SU-DHL-6 (cell line): ENCODE results near the gene RPS15.

Experiments
- H2AFZ ChIP-seq: fragments of 200-600 bp; sonication (generic); 2 replicates; pipeline ENCODE4 v1.6.1; 2014; ENCODE audit warnings: low read depth, mild to moderate bottlenecking, moderate library complexity, mixed read lengths, antibody characterized with exemption, low read length; ENCODE audit not compliant: severe bottlenecking
- H3F3A ChIP-seq: fragments of 200-600 bp; shearing (Covaris generic); 2 replicates; pipeline ENCODE4 v1.6.0; 2016; ENCODE audit warnings: antibody characterized with exemption, mild to moderate bottlenecking; ENCODE audit not compliant: insufficient read depth
- H3K27ac ChIP-seq: fragments of 200-600 bp; sonication (generic); 2 replicates; pipeline ENCODE4 v1.5.1; 2016; ENCODE audit warnings: low read depth, mild to moderate bottlenecking, low read length, moderate library complexity, mixed read lengths
- H3K27me3 ChIP-seq: fragments of 200-600 bp; sonication (generic), shearing (Covaris generic); 2 replicates; pipeline ENCODE4 v1.6.0; 2014; ENCODE audit warnings: mild to moderate bottlenecking, low read length
- H3K36me3 ChIP-seq: fragments of 200-600 bp; sonication (generic); 2 replicates; pipeline ENCODE4 v1.6.1; 2014; ENCODE audit warnings: mild to moderate bottlenecking, low read length, mixed read lengths
- H3K4me2 ChIP-seq: fragments of 300-600, 200-600 bp; shearing (Covaris generic), sonication (generic); 2 replicates; pipeline ENCODE4 v1.6.0; 2014; ENCODE audit warnings: low read length, low read depth, mild to moderate bottlenecking; ENCODE audit not compliant: poor library complexity, severe bottlenecking
- H3K4me3 ChIP-seq: fragments of 200-600 bp; sonication (generic); 2 replicates; pipeline ENCODE4 v1.5.1; 2014; ENCODE audit warnings: antibody characterized with exemption, low read length, mild to moderate bottlenecking, mixed read lengths; ENCODE audit not compliant: insufficient read depth, poor library complexity, severe bottlenecking
- H3K79me2 ChIP-seq: fragments of 200-600 bp; sonication (generic); 2 replicates; pipeline ENCODE4 v1.6.1; 2014; ENCODE audit warnings: mild to moderate bottlenecking, low read length, moderate library complexity; ENCODE audit not compliant: insufficient read depth
- H3K9ac ChIP-seq: fragments of 200-600 bp; sonication (generic); 2 replicates; pipeline ENCODE4 v1.7.0; 2014; ENCODE audit warnings: mild to moderate bottlenecking, low read length
- H3K9me2 ChIP-seq: fragments of 200-600 bp; sonication (generic); replicated peaks from 2 replicates; pipeline ENCODE4 v1.6.1; 2014; ENCODE audit warnings: low read length; ENCODE audit not compliant: insufficient read depth
- H3K9me3 ChIP-seq: fragments of 200-600 bp; sonication (generic); 2 replicates; pipeline ENCODE4 v1.6.1; 2014; ENCODE audit warnings: low read length, mixed read lengths; ENCODE audit not compliant: insufficient read depth
- H4K20me1 ChIP-seq: fragments of 200-600 bp; sonication (generic); 2 replicates; pipeline ENCODE4 v1.6.1; 2014; ENCODE audit warnings: low read depth, mild to moderate bottlenecking, antibody characterized with exemption, low read length, moderate library complexity, mixed read lengths
- EZH2phosphoT487 ChIP-seq: fragments of 200-600 bp; sonication (generic), shearing (Covaris generic); conservative IDR thresholded peaks from 2 replicates; pipeline ENCODE4 v1.6.1; 2018; ENCODE audit warnings: mild to moderate bottlenecking, antibody characterized with exemption, low read length, moderate library complexity, mixed read lengths
- TF ChIP-seq, protein P1 (sequence below): fragments of 200-600 bp; sonication (generic); IDR thresholded peaks from one replicate; pipeline ENCODE4 v1.5.1; 2017; ENCODE audit warnings: antibody characterized with exemption, mild to moderate bottlenecking, low read length, moderate library complexity; ENCODE audit not compliant: insufficient read depth, poor library complexity, severe bottlenecking

The RPS15 gene

DNA sequence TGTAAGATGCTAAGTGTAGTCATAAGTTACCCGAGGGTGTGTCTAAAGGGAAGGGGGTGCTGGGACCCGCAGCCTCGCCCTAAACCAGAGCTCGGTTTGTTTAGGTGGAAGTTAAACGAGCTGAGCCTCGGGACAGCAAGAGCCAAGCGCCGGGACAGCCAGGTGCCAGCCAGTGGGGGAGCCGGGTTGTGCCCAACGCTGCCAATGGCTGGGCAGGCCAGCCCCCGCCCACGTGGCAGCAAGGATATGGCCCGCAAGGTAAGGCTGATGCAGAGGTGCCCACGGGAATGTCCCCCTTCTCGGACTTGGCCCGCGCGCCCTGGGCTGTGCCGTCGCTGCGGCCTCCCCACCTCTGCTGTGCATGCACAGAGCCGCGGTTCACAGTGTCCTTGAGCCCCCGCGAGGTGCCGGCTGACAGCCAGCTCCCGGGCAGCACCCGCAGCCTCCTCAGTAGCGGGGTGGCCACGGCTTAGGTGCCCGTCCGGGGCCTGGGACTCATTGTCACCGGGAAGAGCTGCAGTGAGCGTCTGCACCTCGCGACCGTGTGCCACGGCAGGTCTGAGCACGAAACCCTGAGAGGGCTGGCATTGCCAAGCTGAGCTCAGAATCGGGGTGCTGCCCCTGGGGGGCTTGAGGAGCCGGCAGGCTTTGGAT is 9.3 kb upstream of the RPS15 start:
- Histone ChIP-seq H3K4me2 (no peak overlapping the region), H3K79me2 (peaks cover 14% of the 10 kb centered on the region), H3K9me2 (no peaks in the 10 kb centered on the region), H3K9ac (no peak overlapping the region), H4K20me1 (no peaks in the 10 kb centered on the region), H3K36me3 (peaks cover 8% of the 10 kb centered on the region; the same call in 1 of the 2 replicates), H3K27me3 (no peaks in the 10 kb centered on the region), H2AFZ (no peak overlapping the region), H3K9me3 (no peaks in the 10 kb centered on the region), H3K4me3 (no peak overlapping the region), H3F3A (no peaks in the 10 kb centered on the region; the same call in 1 of the 2 replicates), H3K27ac (no peak overlapping the region)
- TF ChIP-seq, protein P1, sequence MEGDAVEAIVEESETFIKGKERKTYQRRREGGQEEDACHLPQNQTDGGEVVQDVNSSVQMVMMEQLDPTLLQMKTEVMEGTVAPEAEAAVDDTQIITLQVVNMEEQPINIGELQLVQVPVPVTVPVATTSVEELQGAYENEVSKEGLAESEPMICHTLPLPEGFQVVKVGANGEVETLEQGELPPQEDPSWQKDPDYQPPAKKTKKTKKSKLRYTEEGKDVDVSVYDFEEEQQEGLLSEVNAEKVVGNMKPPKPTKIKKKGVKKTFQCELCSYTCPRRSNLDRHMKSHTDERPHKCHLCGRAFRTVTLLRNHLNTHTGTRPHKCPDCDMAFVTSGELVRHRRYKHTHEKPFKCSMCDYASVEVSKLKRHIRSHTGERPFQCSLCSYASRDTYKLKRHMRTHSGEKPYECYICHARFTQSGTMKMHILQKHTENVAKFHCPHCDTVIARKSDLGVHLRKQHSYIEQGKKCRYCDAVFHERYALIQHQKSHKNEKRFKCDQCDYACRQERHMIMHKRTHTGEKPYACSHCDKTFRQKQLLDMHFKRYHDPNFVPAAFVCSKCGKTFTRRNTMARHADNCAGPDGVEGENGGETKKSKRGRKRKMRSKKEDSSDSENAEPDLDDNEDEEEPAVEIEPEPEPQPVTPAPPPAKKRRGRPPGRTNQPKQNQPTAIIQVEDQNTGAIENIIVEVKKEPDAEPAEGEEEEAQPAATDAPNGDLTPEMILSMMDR = no peak
- TF ChIP-seq EZH2phosphoT487 = no peak

DNA sequence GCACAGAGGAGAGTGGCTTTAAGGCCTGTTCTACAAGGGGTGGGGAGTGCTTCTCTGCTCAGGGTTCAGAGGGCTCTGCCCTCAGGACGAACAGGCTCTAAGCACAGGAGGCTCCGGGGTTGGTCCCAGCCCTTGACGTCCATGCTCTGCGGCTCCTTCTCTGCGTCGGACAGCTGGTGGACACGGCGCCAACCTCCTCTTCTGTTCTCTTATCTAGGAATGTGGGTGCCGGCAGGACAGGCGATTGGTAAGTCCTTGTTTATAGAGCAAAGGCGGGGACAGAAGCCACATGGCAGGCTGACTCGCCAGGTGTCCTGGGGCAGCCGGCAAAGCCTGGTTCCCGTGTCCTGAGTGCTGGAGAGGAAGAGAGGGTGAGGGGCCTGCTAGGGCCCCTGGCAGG is 8.4 kb upstream of the RPS15 start:
- TF ChIP-seq, protein P1 = no peak
- TF ChIP-seq EZH2phosphoT487 = no peak
- Histone ChIP-seq H3K79me2 (peaks cover 13% of the 10 kb centered on the region), H3K9ac (no peak overlapping the region), H2AFZ (no peak overlapping the region), H3K36me3 (peaks cover 8% of the 10 kb centered on the region; the same call in 1 of the 2 replicates), H3K27me3 (no peaks in the 10 kb centered on the region), H3F3A (no peaks in the 10 kb centered on the region; the same call in 1 of the 2 replicates), H4K20me1 (no peaks in the 10 kb centered on the region), H3K4me3 (no peak overlapping the region), H3K9me2 (no peaks in the 10 kb centered on the region), H3K27ac (no peak overlapping the region), H3K9me3 (no peaks in the 10 kb centered on the region), H3K4me2 (no peak overlapping the region)

DNA sequence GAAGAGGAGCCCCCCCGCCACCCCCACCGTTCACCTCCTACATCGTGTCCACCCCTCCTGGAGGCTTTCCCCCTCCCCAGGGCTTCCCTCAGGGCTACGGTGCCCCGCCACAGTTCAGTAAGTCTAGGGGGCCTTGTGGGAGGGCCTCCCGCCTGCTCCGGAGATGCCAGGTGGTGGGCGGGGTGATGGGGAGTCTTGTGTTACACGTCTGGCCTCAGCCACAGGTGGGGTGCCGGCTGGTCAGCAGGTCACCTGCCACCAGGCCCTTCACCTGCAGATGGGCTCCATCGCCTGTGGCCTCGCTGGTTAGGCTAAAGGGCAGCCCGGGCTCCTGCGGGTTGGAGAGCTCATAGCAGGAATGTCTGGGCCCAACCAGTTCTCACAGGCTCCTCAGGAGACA is 8.0 kb upstream of the RPS15 start:
- H3K9ac ChIP-seq = no peak overlapping the region
- peaks cover 11% of the 10 kb centered on the region; the same call in 1 of the 2 replicates for H3K36me3 ChIP-seq
- H3F3A ChIP-seq = peaks cover 4% of the 10 kb centered on the region
- H2AFZ ChIP-seq = no peak overlapping the region
- H3K27me3 ChIP-seq = no peaks in the 10 kb centered on the region
- no peak overlapping the region for H3K4me2 ChIP-seq
- H3K27ac ChIP-seq = no peak overlapping the region
- no peaks in the 10 kb centered on the region for H3K9me2 ChIP-seq
- no peak overlapping the region for H3K4me3 ChIP-seq
- H3K79me2 ChIP-seq = peaks cover 13% of the 10 kb centered on the region
- TF ChIP-seq EZH2phosphoT487 = no peak
- TF ChIP-seq, protein P1 = no peak
- H3K9me3 ChIP-seq = no peaks in the 10 kb centered on the region
- no peaks in the 10 kb centered on the region for H4K20me1 ChIP-seq
